BE2C (cell line): ENCODE data around the gene ECHS1.

Experiments used
- DNase-seq: peaks from one replicate; pipeline ENCODE4 v3.0.0-alpha.2; 2020
- H3K27me3 ChIP-seq: fragments of 250-450 bp; sonication (Bioruptor Pico); 2 replicates; pipeline ENCODE4 v1.5.1; 2020; ENCODE audit warnings: mild to moderate bottlenecking
- H3K36me3 ChIP-seq: fragments of 250-450 bp; sonication (Bioruptor Pico); 2 replicates; pipeline ENCODE4 v1.5.1; 2020; ENCODE audit warnings: mild to moderate bottlenecking
- H3K4me1 ChIP-seq: fragments of 250-450 bp; sonication (Bioruptor Pico); 2 replicates; pipeline ENCODE4 v1.5.1; 2020
- H3K4me3 ChIP-seq: 2 replicates; pipeline ENCODE4 v1.5.1; 2011; ENCODE audit warnings: low read depth, low read length
- H3K9me3 ChIP-seq: fragments of 250-450 bp; sonication (Bioruptor Pico); 2 replicates; pipeline ENCODE4 v1.5.1; 2020
- CTCF ChIP-seq: IDR thresholded peaks from 2 replicates; pipeline ENCODE4 v1.5.1; 2012; ENCODE audit warnings: mild to moderate bottlenecking, low read depth, low read length

ECHS1 gene

DNA sequence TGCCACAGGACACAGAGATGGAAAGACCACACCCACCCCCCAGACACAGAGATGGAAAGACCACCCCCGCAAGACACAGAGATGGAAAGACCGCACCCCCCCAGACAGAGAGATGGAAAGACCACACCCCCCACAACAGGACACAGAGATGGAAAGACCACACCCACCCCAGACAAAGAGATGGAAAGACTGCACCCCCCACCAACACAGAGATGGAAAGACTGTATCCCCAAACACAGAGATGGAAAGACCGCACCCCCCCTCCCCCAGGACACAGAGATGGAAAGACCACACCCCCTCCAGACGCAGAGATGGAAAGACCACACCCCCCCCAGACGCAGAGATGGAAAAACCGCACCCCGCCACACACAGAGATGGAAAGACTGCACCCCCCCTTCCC lies 56.4 kb downstream of the ECHS1 start:
- Histone ChIP-seq H3K36me3 (no peaks in the 10 kb centered on the region), H3K4me3 (no peak overlapping the region), H3K9me3 (peaks cover 4% of the 10 kb centered on the region; the same call in 1 of the 2 replicates), H3K27me3 (no peaks in the 10 kb centered on the region), H3K4me1 (peaks cover 8% of the 10 kb centered on the region; the same call in 1 of the 2 replicates)
- DNase-seq: no peak
- TF ChIP-seq CTCF: no peak

DNA sequence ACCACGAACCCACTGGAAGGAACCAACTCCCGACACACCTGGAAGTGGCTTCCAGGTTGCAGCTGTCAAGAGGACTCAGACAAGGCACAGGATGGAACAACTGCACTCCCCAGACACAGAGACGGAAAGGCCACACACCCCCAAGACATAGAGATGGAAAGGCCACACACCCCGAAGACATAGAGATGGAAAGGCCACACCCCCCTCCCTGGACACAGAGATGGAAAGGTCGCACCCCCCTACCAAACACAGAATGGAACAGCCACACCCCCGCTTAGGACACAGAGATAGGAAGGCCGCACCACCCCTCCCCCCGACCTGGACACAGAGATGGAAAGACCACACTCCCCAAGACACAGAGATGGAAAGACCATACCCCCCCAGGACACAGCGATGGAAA lies 56.9 kb downstream of the ECHS1 start:
- peaks cover 8% of the 10 kb centered on the region; the same call in 1 of the 2 replicates for H3K4me1 ChIP-seq
- H3K4me3 ChIP-seq: no peak overlapping the region
- no peak for TF ChIP-seq CTCF
- peaks cover 4% of the 10 kb centered on the region; the same call in 1 of the 2 replicates for H3K9me3 ChIP-seq
- no peaks in the 10 kb centered on the region for H3K36me3 ChIP-seq
- no peak for DNase-seq
- no peaks in the 10 kb centered on the region for H3K27me3 ChIP-seq

- no peak overlapping the region for H3K4me3 ChIP-seq
- no peak for TF ChIP-seq CTCF
- DNase-seq: no peak
- peaks cover 1% of the 10 kb centered on the region; the same call in 1 of the 2 replicates for H3K9me3 ChIP-seq
- H3K27me3 ChIP-seq: no peaks in the 10 kb centered on the region
- H3K36me3 ChIP-seq: 0 out of 2 replicates have a peak, but pooled peaks cover under 1% of the 10 kb centered on the region
- H3K4me1 ChIP-seq: peaks cover 8% of the 10 kb centered on the region; the same call in 1 of the 2 replicates
These were observed 57.3 kb downstream of the ECHS1 start for GRCh38 chr10:133315847-133316246.

DNA sequence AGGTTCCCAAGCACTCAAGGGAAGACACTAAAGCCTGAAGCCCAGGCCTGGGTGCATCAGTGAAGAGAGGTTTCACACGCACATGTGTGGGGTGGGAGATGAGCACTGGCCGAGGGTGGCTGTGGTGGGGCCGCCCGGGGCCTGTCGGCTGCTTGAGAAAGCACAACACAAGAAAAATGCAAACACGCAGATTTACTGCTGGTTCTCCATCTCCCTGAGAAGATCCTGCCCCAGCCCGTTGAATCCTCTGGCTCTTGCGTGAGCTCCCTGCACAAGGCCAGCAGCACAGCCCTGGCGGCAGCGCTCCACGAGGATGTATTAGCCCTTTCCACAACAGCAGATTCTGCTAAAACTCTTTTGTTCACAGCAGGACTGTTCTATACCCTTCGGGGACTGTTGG lies 58.2 kb downstream of the ECHS1 start:
- peaks cover 8% of the 10 kb centered on the region; the same call in 1 of the 2 replicates for H3K4me1 ChIP-seq
- TF ChIP-seq CTCF: no peak
- no peak overlapping the region for H3K4me3 ChIP-seq
- H3K27me3 ChIP-seq: no peaks in the 10 kb centered on the region
- DNase-seq: no peak
- no peaks in the 10 kb centered on the region for H3K9me3 ChIP-seq
- peaks cover 10% of the 10 kb centered on the region for H3K36me3 ChIP-seq

- no peak for TF ChIP-seq CTCF
- Histone ChIP-seq H3K9me3 (no peaks in the 10 kb centered on the region), H3K36me3 (peaks cover 18% of the 10 kb centered on the region), H3K4me1 (peaks cover 11% of the 10 kb centered on the region), H3K4me3 (no peak overlapping the region), H3K27me3 (no peaks in the 10 kb centered on the region)
- DNase-seq: no peak
These were observed 60.0 kb downstream of the ECHS1 start for GRCh38 chr10:133313192-133313591.

GRCh38 chr10:133312769-133313145 lies 60.4 kb downstream of the ECHS1 start:
- peaks cover 18% of the 10 kb centered on the region for H3K36me3 ChIP-seq
- no peaks in the 10 kb centered on the region for H3K9me3 ChIP-seq
- no peaks in the 10 kb centered on the region for H3K27me3 ChIP-seq
- TF ChIP-seq CTCF: no peak
- H3K4me3 ChIP-seq: no peak overlapping the region
- peaks cover 11% of the 10 kb centered on the region for H3K4me1 ChIP-seq
- DNase-seq: no peak
